Fibroblast of villous mesenchyme (primary cell): ENCODE results near the gene IL2RA. TPM values are rescaled to one million over a fixed set of nuclear protein-coding genes. Genes with fewer than 3 reads are reported as not detected.

ENCODE experiments used
- DNase-seq: peaks from one replicate; pipeline ENCODE4 v3.0.0-alpha.2; 2010; ENCODE audit warnings: low read depth
- H3K4me3 ChIP-seq: 2 replicates; pipeline ENCODE4 v1.5.1; 2011; ENCODE audit warnings: low read depth, mild to moderate bottlenecking, low read length
- CTCF ChIP-seq: IDR thresholded peaks from 2 replicates; pipeline ENCODE4 v1.5.1; 2012; ENCODE audit warnings: low read depth, mild to moderate bottlenecking, low read length; ENCODE audit not compliant: insufficient read depth
- total RNA-seq: library from RNA; depleted of rRNA; stranded (reverse); fragments of >200 nt; gene quantifications from 2 replicates; pipeline ENCODE4 v1.2.3, GENCODE V29; 2012

Gene IL2RA
- total RNA-seq, 1 donor = not detected

GRCh38 chr10:6030940-6031339, 31.2 kb downstream of the IL2RA start:
- DNase-seq = no peak
- no peak overlapping the region for H3K4me3 ChIP-seq
- no peak for TF ChIP-seq CTCF

- no peak overlapping the region for H3K4me3 ChIP-seq
- no peak for TF ChIP-seq CTCF
- DNase-seq = no peak
Observed at GRCh38 chr10:6030217-6030616, 31.9 kb downstream of the IL2RA start.

GRCh38 chr10:6027929-6028328, 34.2 kb downstream of the IL2RA start:
- no peak for DNase-seq
- TF ChIP-seq CTCF = no peak
- H3K4me3 ChIP-seq = no peak overlapping the region

GRCh38 chr10:6025683-6026255, 36.4 kb downstream of the IL2RA start:
- H3K4me3 ChIP-seq = no peak overlapping the region
- TF ChIP-seq CTCF = no peak
- DNase-seq = no peak

GRCh38 chr10:6024334-6024682, 37.9 kb downstream of the IL2RA start:
- H3K4me3 ChIP-seq = no peak overlapping the region
- DNase-seq = no peak

GRCh38 chr10:6023661-6024333, 38.4 kb downstream of the IL2RA start:
- H3K4me3 ChIP-seq = no peak overlapping the region
- TF ChIP-seq CTCF = no peak
- no peak for DNase-seq

More at GRCh38 chr10:6024334-6024682, 37.9 kb downstream of the IL2RA start:
- TF ChIP-seq CTCF = no peak

- TF ChIP-seq CTCF = no peak
- no peak overlapping the region for H3K4me3 ChIP-seq
- peak; percentile 34 for DNase-seq
Observed at GRCh38 chr10:6022660-6023059, 39.5 kb downstream of the IL2RA start.
